NCI-H1436 (cell line): ENCODE measurements around the gene DLG1.

ENCODE experiments used
- DNase-seq: peaks from one replicate; lab custom pipeline; 2025; lab: John Stamatoyannopoulos, UW

The DLG1 gene

GRCh38 chr3:197029511-197030167 is 268.8 kb downstream of the DLG1 start, which contains the start of gene MELTF:
Gene MELTF, minus strand, starts transcription at chr3:197029817. Its CDS starts 115 bp downstream, at chr3:197029702.
- peak; percentile 75 for DNase-seq

- no peak for DNase-seq
These were observed 269.5 kb downstream of the DLG1 start for GRCh38 chr3:197028728-197029510.

- no peak for DNase-seq
These were observed 270.3 kb downstream of the DLG1 start for GRCh38 chr3:197027896-197028727.

GRCh38 chr3:197027151-197027895 is 271.1 kb downstream of the DLG1 start:
- no peak for DNase-seq

- no peak for DNase-seq
These were observed 271.9 kb downstream of the DLG1 start for GRCh38 chr3:197026481-197026866.

GRCh38 chr3:197025736-197026480 is 272.5 kb downstream of the DLG1 start:
- DNase-seq, result no peak

GRCh38 chr3:197024881-197025735 is 273.3 kb downstream of the DLG1 start:
- DNase-seq, result no peak

GRCh38 chr3:197023998-197024651 is 274.3 kb downstream of the DLG1 start:
- DNase-seq, result no peak

- DNase-seq, result peak; percentile 40
These were observed 275.0 kb downstream of the DLG1 start for GRCh38 chr3:197023241-197023997.

- no peak for DNase-seq
These were observed 275.8 kb downstream of the DLG1 start for GRCh38 chr3:197022405-197023231.

- no peak for DNase-seq
These were observed 276.5 kb downstream of the DLG1 start for GRCh38 chr3:197021729-197022404.

- DNase-seq, result no peak
These were observed 277.2 kb downstream of the DLG1 start for GRCh38 chr3:197021231-197021630.

- DNase-seq, result no peak
These were observed 278.9 kb downstream of the DLG1 start for GRCh38 chr3:197019535-197019934.

- DNase-seq, result no peak
These were observed 279.4 kb downstream of the DLG1 start for GRCh38 chr3:197019021-197019420.

- no peak for DNase-seq
These were observed 281.4 kb downstream of the DLG1 start for GRCh38 chr3:197017003-197017402.

- DNase-seq, result no peak
These were observed 282.3 kb downstream of the DLG1 start for GRCh38 chr3:197015790-197016736.
